Measurements from ENCODE around the gene FSIP2.

GRCh38 chr2:185813707-185814106 lies 75.1 kb downstream of the FSIP2 start:
- TF ChIP-seq POLR2A (IDR thresholded peaks at IDR 0.05) (no peak), CTCF (IDR thresholded peaks at IDR 0.05) (no peak), POLR2AphosphoS5 (IDR thresholded peaks at IDR 0.05) (peak in 2 of 3 donors; percentile 12 to 32), EP300 (IDR thresholded peaks at IDR 0.05) (no peak)

Data from stomach (tissue), 4 donors.